Measurements from ENCODE around the gene SLC12A3.

DNA sequence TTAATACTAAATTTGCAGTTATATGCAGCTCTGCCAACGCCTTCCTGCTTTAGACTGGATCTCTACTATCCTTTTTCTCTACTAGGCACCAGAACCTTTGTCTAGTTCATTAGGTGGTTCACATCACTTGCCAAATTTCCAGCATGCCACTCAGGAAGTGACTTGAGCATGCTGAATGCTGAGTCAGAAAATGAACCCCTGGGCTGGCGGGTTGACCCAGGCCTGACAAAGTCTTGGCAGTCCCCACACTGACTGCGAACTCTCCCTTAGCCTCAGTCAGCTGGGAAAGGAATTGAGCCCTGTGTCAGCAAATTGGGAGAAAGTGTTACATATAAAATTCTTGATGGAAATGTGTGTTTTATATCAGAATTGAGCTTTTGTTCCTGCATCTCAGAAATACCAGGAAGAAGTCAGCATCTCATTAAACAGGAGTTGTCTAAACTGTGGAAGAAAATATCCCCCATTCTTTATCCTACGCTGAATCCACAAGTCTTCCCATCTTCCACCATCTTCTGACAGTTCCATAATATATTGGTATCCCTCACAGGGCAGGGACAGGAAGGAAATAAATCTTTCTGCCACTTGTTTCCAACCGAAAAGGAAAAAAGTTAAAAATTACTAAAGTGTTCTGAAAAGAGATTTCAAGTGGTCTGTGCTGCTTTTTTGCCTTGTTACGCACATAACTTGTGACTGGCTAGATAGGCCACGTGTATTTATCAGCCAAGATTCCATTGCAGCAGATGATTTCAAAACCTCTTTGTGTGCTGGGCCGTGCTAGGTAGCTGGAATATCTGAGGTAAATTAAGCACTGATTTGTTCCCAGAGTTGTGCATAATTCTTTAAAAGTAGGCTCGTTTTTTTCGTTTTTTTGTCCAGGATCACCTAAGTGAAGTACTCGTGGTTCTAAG lies 16.7 kb upstream of the SLC12A3 start:
- TF ChIP-seq, protein P1, sequence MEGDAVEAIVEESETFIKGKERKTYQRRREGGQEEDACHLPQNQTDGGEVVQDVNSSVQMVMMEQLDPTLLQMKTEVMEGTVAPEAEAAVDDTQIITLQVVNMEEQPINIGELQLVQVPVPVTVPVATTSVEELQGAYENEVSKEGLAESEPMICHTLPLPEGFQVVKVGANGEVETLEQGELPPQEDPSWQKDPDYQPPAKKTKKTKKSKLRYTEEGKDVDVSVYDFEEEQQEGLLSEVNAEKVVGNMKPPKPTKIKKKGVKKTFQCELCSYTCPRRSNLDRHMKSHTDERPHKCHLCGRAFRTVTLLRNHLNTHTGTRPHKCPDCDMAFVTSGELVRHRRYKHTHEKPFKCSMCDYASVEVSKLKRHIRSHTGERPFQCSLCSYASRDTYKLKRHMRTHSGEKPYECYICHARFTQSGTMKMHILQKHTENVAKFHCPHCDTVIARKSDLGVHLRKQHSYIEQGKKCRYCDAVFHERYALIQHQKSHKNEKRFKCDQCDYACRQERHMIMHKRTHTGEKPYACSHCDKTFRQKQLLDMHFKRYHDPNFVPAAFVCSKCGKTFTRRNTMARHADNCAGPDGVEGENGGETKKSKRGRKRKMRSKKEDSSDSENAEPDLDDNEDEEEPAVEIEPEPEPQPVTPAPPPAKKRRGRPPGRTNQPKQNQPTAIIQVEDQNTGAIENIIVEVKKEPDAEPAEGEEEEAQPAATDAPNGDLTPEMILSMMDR (IDR thresholded peaks at IDR 0.05): no peak
- no peak for TF ChIP-seq POLR2A (IDR thresholded peaks at IDR 0.05)
